Measurements from ENCODE around the gene TSPEAR.
"Not testable (repeated sequence)": the region's sequence is repeated elsewhere in the genome, so short reads cannot be mapped to it uniquely, and the experiment has no call there.

Gene TSPEAR

DNA sequence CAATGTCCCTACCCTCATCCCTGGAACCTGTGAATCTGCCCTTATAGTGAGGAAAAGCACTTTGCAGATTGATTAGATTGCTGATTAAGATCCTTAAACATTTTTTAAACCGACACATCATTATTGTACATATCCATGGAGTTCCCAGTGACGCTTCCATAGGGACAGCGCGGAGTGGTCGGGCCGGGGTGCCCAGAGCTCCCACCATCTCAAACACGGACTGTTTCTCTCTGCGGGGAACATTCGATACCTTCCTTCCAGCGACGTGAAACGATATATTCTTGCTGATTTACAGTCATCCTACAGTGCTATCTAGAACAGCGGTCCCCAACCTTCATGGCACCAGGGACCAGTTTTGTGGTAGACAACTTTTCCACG is 10.4 kb downstream of the TSPEAR start:
- DNase-seq = no peak

DNA sequence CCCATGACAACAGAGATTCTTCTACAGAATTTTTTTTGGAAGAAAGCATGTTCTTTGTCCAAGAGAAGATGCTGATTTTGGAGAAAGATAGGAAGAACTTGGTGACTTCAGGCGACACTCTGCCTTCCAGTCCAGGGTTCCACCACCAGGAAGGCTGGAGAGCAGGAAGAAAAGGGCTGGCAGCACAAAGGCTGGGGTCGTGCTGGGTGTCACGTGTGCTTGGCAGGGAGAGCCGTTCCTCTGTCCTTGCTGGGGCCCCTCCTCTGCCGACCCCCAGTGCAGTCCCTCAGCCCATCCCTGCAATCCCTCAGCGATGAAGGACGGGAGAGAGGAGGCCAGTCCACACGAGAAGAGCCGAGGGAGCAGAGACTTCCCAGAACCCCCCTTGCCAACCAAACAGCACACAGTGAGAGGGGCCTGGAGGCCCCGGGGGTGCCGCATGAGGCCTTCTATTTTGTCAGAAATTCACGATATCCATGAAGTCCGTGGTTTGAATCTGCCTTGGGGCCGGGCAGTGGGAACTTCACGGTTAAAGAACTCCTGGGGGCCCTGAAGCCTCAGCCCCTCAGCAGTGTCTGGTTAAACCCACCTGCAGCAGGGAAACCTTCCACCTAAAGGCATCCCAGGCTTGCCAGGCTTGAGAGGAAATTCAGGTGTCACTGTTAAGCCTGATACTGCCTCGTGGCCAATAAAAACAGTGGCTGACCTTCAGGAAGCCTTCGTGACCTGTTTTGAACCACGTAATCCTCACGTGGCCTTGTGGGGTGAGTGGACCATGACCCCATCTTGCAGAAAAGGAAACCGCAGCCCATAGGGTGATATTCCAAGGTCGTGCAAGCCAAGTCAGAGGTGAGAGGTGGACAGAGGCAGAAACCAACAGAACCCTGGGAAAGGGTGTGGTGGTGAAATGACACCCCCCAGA is 11.0 kb downstream of the TSPEAR start:
- DNase-seq = no peak

DNA sequence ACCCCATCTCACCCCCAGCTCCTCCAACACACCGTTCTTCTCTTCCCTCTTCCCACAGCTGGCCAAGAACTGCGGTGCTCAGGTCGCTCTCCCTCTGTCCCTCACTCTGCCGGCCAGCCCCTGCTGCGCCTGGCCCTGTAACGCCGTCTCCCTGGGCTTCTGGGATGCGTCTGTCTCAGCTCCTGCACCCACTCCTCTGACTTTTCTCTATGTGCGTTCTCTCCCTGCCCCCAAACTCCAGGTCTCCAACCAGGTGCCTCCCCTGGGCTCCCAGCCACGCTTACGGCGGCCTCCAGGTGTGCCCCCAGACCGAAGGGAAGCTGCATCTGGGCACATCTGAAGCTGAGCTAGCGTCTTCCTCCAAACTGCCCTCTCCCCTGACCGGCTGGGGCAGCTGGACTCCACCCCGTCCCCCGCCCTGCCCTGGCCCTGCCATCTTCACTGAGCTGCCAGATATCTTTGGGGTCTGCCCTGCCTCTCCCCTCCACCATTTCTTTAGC is 11.8 kb downstream of the TSPEAR start:
- DNase-seq = no peak

DNA sequence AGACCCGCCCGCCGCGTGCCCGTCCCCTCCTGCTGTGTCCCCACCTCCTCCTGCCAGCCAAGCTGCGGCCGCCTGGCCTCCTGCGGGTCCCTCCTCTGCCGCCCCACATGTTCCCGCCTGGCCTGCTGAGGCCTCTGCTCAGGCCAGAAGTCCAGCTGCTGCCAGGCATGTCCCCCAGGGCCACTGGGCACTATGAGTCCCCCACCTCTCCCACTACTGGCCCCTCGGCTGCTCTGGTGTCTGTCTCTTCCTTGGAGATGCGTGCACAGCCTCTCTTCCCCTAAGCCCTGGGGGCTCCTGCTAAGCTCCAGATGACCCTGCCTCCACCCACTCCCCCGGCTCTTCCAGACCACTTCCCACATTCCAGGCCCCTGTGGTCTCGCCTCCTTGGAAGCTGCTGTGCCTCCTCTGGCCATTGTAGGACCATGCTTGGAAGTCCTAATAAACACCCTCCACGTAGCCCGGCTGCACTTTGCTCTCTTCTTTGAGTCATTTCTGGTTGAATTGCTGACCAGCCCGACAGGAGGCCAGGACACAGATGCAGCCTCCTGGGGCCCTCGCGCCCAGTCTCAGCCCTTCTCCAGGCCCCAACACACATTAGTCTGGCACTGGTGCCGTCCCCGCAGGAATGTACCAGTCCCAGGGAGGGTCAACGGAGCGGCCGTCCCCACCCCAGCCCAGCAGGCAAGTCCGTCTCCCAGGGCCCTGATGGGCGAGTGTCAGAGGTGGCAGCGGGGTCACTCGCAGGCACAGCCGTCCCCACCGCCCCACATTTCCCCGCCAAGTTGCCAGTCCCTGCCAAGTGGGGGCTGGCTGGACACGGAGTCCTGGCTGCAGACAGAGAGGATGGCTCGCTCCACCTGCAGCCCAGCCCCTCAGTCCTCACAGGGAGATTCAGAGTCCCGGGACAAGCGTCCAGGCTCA is 13.3 kb downstream of the TSPEAR start:
- DNase-seq = peak; percentile 97

DNA sequence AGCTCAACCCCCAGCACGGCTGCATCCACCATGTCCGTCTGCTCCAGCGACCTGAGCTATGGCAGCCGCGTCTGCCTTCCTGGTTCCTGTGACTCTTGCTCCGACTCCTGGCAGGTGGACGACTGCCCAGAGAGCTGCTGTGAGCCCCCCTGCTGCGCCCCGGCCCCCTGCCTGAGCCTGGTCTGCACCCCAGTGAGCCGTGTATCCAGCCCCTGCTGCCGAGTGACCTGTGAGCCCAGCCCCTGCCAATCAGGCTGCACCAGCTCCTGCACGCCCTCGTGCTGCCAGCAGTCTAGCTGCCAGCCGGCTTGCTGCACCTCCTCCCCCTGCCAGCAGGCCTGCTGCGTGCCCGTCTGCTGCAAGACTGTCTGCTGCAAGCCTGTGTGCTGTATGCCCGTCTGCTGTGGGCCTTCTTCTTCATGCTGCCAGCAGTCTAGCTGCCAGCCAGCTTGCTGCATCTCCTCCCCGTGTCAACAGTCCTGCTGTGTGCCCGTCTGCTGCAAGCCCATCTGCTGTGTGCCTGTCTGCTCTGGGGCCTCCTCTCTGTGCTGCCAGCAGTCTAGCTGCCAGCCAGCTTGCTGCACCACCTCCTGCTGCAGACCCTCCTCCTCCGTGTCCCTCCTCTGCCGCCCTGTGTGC is 14.1 kb downstream of the TSPEAR start, which contains the start of gene KRTAP10-12:
KRTAP10-12 (plus strand) TSS at position 1 of the 639 bp plus-strand sequence; CDS start at position 31, 30 bp downstream.
- DNase-seq = not testable (repeated sequence)

DNA sequence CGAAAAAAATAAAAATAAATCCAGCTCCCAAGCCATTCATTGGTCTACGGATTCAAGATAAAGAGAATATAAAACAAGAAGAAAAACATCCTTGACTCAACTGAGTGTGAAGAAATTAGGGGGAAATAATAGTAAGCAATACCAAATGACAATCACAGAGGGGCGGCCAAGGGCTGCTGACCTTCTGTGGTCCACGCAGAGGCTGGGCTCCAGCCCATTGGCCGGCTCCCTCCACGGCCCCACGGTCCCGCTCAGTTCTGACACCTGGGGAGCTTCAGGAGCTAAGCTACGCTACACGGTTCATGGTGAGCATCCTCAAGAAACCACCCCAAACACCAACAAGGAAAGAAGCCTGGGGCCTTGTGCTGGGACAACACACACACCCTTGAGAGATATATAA is 14.8 kb downstream of the TSPEAR start:
- DNase-seq = no peak

DNA sequence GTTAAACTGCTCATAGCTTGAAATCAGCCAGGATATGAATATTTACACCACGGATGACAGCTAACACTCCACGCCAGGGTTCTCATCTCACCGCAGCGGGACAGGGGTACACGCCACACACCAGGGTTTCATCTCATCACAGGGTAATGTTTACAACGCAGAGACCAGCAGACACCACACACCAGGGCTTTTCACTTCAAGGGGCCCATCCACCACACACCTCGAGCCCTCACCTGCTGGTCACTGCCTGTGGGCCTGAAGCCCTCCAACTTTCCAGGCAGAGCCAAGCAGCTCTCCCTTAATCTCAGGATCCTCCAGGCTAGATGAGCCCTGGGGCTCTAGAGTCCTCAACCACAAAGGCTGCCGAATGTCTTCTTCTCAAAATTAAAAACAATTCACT is 15.7 kb downstream of the TSPEAR start:
- no peak for DNase-seq

DNA sequence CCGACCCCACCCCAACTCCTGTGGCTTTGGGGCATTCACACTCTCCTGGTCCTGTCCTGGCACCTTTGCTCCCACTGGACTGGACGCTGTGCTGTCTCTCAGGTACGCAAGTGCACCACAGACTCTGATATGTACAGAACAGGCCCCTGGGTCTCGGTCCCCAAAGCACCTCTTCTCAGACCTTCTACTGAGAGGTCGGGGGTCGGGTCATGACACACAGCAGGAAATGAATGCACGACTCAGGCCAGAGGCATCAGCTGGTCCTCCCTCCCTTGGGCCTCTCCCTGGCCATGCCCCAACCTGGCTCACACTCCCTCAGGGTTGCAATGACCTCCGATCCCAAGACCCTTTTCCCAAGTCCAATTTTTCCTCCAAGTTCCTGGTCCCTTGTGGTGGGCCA is 16.2 kb downstream of the TSPEAR start:
- no peak for DNase-seq

DNA sequence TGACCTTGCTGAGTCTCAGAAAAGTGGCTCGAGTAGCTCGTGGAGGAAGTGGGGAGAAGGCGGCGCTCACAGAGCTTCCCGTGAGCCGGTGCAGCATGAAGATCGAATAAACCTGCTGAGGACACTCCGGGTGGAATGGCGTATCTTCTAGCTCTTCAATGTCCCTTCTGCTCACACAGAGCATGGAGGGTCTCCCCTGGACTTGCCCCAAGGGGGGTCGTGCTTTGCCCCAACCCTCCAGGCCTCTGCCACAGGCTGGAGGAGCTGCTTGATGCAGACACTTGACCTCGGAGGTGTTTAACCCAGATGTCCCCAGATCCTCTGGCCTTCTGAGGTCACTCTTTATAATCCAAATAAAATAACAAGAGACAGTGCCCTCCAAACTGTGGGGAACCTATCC is 16.6 kb downstream of the TSPEAR start:
- no peak for DNase-seq

DNA sequence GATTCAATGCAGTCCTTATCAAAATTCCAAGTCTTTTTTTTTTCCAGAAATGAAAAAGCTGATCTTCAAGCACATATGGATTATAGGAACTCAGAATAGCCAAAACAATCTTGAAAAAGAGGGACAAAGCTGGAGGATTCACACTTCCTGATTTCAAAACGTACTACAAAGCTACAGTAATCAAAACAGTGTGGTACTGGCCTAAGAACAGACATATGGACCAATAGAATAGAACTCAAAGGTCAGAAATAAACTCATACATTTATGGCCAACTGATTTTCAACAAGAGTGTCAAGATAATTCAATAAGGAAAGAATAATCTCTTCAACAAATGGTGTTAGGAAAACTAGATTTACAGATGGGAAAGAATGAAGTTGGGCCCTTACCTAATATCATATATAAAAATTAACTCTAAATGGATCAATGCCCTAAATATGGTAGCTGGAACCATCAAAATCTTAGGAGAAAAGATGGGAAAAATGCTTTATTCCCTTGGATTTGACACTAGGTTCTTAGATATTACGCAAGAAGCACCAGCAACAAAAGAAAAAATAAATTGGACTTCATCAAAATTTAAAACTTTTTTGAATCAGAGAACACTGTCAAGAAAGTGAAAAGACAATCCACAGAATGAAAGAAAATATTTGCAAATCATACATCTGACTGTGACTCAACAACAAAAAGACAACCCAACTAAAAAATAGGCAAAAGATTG is 18.4 kb downstream of the TSPEAR start:
- DNase-seq = no peak

DNA sequence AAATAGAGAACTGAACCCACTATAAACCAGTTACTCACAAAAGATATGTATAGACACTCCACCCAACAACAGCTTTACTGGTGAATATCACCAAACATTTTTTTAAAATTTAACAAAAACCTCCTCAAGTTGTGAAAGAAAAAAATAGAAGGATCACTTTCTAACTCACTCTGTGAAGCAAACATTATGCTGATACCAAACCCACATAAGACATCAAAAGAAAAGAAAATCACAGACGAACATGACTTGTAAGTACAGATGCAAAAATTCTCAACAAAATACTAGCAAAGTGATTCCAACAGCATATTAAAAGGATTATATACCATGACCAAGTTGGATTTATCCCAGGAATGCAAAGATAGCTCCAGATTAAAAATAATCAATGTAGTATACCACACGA is 19.7 kb downstream of the TSPEAR start:
- no peak for DNase-seq

DNA sequence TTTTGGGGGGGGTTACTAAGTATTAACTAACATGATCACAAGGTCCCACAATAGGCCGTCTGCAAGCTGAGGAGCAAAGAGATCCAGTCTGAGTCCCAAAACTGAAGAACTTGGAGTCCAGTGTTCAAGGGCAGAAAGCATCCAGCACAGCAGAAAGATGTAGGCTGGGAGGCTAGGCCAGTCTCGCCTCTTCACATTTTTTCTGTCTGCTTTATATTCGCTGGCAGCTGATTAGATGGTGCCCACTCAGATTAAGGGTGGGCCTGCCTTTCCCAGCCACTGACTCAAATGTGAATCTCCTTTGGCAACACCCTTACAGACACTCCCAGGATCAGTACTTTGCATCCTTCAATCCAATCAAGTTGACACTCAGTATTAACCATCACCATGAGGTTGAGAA is 21.6 kb downstream of the TSPEAR start:
- peak; percentile 13 for DNase-seq

DNA sequence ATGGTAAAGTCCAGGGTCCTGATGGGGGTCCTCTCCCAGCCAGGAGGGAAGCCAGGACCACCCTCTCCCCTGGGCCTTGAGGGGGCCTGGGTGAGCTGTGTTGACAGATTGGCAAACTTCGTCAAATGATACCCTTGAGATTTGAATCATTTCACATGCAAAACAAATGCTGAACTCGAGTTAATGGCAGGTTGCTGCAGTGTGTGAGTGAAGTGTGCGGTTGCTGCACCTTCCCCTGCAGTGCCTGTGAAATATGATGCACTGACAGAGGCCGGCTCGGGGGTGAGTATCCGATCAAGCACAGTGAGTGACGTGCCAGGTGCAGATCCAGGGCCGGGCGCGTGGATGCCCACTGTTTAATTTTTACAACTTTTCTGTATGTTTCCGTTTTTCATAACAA is 23.7 kb downstream of the TSPEAR start:
- DNase-seq = no peak

DNA sequence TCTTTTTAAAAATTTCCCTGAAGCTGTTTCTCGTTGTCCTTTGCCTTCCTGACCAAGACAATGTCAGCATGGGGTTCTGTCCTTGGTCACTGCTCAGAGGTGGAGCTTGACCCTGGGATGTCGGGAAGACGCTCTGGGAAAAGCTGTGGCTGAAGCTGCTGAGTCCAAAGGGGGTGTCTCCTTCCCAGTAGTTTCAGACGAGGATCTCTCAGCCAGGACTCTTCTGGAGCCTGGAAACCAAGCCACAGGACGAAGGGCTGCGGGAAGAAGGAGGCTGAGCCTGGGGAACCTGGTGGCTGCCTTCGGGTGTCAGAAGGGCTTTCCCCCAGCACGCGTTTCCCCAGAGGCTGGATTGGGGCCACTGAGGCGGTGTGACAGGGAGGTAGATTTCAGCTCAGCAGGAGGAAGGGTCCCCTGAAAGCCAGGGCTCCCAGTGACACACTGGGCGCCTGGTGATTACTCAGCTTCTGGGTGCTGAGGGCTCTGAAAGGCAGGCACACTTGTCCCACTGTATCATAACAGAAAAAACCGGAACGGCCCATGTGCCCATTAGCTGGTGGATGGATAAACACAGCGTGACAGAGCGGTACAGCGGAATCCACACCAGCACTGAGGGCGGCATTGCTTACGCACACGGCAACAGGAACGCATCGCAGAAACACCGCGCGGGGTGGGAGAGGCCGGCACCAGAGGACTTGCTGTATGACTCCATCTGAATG is 24.4 kb downstream of the TSPEAR start:
- DNase-seq = no peak

DNA sequence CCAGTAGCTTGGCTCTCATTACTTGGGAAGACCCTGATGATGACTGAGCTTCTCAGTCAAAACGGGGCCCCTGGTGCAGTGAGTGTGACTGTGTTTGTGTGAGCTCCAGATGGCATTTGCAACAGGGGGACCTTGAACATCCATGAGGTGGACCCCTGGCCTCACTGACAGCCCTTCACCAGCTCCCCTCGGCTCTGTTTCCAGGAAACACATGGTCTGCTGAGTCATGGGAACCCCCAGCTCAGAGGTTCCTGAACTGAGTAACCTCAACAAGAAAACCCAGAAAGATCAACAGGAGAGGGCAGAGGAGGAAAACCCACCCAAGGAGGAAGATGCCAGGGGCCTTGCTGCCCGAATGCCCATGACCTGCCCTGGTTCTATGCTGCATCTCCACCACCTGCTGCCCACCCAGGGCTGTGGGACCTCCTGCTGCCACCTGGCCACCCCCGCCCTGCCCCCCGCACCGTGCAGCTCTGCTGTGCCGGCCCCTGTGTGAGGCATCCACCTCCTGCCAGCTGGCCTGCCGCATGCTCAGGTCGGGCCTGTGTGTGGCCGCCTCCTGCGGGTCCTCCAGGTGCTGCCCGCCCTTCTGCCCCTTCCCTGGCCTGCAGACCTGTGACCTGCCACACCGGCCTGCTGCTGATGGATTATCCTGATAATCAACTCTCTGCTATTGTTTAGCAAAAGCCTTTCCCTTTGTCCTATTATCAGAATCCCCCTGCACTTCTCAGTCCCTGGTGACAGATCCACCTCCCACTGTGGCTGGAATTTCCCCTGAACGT is 25.2 kb downstream of the TSPEAR start:
- no peak for DNase-seq

DNA sequence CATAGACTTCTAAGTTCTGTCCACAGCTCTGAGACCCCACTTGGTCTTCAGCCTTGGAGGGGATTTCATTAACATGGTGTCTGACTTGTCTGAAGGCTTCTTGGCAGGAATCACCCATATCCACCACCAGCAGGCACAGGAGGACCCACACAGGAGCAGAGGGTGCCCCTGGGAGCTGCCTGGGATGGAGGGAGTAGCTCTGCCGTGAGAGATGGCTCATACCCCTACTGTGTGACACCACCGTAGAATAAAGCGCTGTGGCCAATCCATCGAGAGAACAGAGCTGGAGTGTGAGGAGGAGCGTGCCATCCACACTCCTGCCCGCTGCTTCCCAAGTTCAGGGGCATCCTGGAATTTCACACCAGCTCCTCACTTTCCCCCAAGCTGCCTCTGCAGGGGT is 26.3 kb downstream of the TSPEAR start:
- DNase-seq = not testable (repeated sequence)

DNA sequence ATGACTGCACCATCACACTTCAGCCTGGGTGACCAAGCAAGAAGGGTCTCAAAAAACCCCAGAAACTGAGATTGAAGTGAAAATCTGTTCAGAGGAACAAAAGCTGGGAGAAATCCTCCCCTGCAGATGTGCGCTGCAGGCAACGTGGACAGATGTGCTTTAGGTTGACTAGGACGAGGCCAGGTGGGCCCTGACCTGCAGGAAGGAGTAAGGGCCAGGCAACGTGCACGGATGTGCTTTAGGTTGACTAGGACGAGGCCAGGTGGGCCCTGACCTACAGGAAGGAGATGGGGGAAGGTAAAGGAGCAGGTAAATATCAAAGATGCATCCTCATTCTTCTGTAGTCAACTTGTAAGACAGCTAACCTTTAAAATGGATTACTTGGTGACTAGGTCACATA is 26.9 kb downstream of the TSPEAR start:
- DNase-seq = no peak

DNA sequence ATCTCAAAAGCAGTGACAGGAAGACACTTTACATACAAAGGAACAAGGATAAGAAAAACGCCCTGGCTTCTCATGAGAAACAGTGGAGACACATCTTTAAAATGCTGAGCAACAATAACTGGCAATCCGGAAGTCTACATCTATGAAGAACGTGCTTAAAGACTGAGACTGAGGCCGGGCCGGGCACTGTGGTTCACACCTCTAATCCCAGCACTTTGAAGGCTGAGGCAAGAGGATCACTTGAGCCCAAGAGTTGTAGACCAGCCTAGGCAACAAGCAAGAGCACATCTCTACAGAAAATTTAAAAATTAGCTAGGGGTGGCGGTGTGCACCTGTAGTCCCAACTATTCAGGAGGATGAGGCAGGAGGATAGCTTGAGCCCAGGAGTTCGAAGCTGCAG is 27.3 kb downstream of the TSPEAR start:
- no peak for DNase-seq

DNA sequence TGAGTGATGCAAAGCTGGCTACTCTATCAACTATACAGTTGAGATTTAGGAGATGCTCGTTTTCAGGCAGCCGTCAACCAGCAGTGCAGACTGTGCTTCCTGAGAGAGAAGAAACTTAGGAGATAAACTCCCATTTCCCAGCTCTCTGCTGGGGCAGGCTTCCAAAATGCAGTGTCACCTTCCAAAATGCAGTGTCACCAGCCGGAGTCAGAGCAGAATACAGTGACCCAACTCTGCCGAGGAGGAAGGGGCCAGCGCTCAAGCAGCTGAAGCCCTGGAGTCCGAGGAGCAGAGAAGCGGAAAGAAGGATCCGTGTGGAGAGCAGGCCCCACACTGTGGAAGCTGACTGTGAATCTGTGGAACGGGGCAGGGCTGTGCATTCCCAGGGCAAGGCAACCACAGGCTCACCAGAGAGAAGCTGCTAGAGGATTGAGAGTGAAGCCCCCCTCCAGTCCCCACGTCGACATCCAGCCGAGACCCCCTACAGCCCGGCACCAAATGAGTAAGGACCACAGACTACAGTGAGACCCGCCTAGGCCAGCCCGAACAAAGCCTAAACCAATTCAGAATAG is 28.7 kb downstream of the TSPEAR start:
- no peak for DNase-seq

DNA sequence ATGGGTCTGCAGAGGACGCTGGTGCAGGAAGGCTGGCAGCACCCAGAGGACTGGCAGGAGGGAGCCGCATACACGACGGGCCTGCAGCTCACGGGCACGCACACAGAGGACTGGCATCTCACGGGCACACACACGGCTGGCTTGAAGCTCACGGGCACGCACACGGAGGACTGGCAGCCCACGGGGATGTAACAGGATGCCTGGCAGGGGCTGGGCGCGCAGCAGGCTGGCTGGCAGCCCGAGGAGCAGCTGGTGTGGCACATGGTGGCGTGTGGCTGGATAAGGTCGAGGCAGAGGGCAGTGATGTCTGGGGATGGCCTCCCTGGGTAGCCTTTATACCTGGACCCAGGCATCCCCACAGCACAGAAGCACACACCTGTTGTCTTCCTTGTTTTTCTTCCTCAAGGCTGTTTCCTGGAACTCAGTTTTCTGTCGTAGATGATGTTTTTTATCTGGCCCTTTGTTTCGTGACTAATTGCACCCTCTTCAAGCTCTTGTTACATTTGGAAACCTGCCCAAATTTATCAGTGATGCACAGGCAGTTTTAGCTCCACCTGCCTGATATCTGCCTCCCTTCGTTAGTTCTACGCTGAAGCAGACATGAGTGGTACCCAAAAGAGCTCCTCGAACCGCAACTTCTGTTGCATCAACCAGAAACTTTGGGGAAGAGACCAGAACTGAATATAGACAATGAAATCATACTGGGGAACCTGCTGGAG is 29.4 kb downstream of the TSPEAR start, which contains the start of gene KRTAP12-1:
KRTAP12-1 (minus strand) TSS at position 303 of the 719 bp plus-strand sequence; CDS start at position 263, 40 bp downstream.
- no peak for DNase-seq
